Stomach (tissue), 4 donors: ENCODE measurements around the gene CAPN2.

Experiments
- EP300 ChIP-seq: sonication (generic); formaldehyde crosslinking; IDR thresholded peaks from one replicate; pipeline ENCODE4 v1.6.1; 2017; ENCODE audit warnings: antibody characterized with exemption
- POLR2A ChIP-seq, 4 donors: fragments of 450-650 bp; IDR thresholded peaks; one replicate each; pipeline ENCODE4 v1.6.1; 2016; ENCODE audit warnings: antibody characterized with exemption in 4 of 4, control low read depth in 2 of 4, mild to moderate bottlenecking in 1 of 4, moderate library complexity in 1 of 4
- POLR2AphosphoS5 ChIP-seq, 3 donors: sonication (generic); formaldehyde crosslinking; IDR thresholded peaks; one replicate each; pipeline ENCODE4 v1.6.1; 2016; ENCODE audit warnings: antibody characterized with exemption in 3 of 3
- TF ChIP-seq, protein P1 (sequence below), 7 experiments: fragments of 450-650 bp in 4 of 7; fragments of 200-600 bp in 3 of 7; sonication (generic) in 3 of 7; IDR thresholded peaks; one replicate each; pipeline ENCODE4 v1.5.1; 2016 to 2019; ENCODE audit warnings: antibody characterized with exemption in 7 of 7, control low read depth in 2 of 7, mild to moderate bottlenecking in 1 of 7

DNA sequence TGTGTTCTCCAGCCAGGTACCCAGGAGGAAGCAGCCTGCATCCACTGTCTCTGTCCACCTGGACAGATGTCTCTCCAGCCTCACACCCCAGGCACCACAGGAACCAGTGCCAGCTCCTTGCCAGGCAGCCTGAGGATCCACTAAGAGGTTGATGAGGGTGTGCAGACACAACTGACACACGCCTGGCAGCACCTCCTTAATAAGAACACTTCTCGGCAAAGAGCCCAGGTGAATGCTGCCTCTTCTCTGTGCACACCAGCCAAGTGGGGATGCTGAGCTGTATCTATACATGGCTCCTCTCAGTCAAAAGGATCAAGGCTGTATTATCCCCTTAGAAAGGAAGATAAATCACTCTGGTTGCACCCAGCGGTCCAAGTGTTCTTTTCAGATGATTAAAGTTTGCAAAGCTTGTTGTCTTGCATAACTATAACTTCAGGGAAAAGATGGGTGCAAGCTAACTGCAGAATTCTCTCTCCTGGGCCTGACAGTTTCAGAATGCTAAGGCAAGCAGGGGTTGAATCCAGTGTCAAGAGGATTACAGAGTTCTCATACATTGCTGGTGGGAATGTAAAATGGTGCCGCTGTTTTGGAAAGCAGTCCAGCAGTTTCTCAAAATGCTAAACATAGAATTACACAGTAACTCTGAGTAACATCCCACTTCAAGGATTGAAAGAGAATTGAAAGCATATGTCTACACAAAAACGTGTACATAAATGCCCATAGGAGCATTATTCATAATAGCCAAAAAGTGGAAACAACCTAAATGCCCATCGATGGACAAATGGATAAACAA lies 43.1 kb upstream of the CAPN2 start:
- TF ChIP-seq, protein P1, sequence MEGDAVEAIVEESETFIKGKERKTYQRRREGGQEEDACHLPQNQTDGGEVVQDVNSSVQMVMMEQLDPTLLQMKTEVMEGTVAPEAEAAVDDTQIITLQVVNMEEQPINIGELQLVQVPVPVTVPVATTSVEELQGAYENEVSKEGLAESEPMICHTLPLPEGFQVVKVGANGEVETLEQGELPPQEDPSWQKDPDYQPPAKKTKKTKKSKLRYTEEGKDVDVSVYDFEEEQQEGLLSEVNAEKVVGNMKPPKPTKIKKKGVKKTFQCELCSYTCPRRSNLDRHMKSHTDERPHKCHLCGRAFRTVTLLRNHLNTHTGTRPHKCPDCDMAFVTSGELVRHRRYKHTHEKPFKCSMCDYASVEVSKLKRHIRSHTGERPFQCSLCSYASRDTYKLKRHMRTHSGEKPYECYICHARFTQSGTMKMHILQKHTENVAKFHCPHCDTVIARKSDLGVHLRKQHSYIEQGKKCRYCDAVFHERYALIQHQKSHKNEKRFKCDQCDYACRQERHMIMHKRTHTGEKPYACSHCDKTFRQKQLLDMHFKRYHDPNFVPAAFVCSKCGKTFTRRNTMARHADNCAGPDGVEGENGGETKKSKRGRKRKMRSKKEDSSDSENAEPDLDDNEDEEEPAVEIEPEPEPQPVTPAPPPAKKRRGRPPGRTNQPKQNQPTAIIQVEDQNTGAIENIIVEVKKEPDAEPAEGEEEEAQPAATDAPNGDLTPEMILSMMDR (IDR thresholded peaks at IDR 0.05) = no peak
- no peak for TF ChIP-seq POLR2A (IDR thresholded peaks at IDR 0.05)
- no peak for TF ChIP-seq POLR2AphosphoS5 (IDR thresholded peaks at IDR 0.05)
- no peak for TF ChIP-seq EP300
